Retinal pigment epithelial cell (primary cell): ENCODE data around the gene GDF7.
"Not testable (repeated sequence)": the region's sequence is repeated elsewhere in the genome, so short reads cannot be mapped to it uniquely, and the experiment has no call there.

Experiments
- DNase-seq: peaks from one replicate; pipeline ENCODE4 v3.0.0-alpha.2; 2010; ENCODE audit warnings: low read depth
- H3K4me3 ChIP-seq: 2 replicates; pipeline ENCODE4 v1.5.1; 2011; ENCODE audit warnings: mild to moderate bottlenecking, low read length, control low read depth, moderate library complexity
- TF ChIP-seq, protein P1 (sequence below): conservative IDR thresholded peaks from 2 replicates; pipeline ENCODE4 v1.5.1; 2011; ENCODE audit warnings: low read depth, low read length, control low read depth, inconsistent platforms

GDF7 gene

GRCh38 chr2:20706786-20707185 lies 39.8 kb downstream of the GDF7 start:
- no peak for DNase-seq
- TF ChIP-seq, protein P1, sequence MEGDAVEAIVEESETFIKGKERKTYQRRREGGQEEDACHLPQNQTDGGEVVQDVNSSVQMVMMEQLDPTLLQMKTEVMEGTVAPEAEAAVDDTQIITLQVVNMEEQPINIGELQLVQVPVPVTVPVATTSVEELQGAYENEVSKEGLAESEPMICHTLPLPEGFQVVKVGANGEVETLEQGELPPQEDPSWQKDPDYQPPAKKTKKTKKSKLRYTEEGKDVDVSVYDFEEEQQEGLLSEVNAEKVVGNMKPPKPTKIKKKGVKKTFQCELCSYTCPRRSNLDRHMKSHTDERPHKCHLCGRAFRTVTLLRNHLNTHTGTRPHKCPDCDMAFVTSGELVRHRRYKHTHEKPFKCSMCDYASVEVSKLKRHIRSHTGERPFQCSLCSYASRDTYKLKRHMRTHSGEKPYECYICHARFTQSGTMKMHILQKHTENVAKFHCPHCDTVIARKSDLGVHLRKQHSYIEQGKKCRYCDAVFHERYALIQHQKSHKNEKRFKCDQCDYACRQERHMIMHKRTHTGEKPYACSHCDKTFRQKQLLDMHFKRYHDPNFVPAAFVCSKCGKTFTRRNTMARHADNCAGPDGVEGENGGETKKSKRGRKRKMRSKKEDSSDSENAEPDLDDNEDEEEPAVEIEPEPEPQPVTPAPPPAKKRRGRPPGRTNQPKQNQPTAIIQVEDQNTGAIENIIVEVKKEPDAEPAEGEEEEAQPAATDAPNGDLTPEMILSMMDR, result no peak

GRCh38 chr2:20707601-20708000 lies 40.7 kb downstream of the GDF7 start:
- TF ChIP-seq, protein P1, result no peak
- H3K4me3 ChIP-seq, result no peak overlapping the region
- DNase-seq, result no peak

More at GRCh38 chr2:20706786-20707185, 39.8 kb downstream of the GDF7 start:
- H3K4me3 ChIP-seq, result no peak overlapping the region

GRCh38 chr2:20711641-20712040 lies 44.7 kb downstream of the GDF7 start:
- not testable (repeated sequence) for DNase-seq, H3K4me3 ChIP-seq

- not testable (repeated sequence) for H3K4me3 ChIP-seq, DNase-seq
Measured at GRCh38 chr2:20713585-20713984, 46.6 kb downstream of the GDF7 start.

DNA sequence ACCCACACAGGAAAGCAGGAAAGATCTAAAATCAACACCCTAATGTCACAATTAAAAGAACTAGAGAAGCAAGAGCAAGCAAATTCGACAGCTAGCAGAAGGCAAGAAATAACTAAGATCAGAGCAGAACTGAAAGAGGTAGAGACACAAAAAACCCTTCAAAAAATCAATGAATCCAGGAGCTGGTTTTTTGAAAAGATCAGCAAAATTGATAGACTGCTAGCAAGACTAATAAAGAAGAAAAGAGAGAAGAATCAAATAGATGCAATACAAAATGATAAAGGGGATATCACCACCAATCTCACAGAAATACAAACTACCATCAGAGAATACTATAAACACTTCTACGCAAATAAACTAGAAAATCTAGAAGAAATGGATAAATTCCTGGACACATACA lies 47.5 kb downstream of the GDF7 start:
- not testable (repeated sequence) for H3K4me3 ChIP-seq, DNase-seq

DNA sequence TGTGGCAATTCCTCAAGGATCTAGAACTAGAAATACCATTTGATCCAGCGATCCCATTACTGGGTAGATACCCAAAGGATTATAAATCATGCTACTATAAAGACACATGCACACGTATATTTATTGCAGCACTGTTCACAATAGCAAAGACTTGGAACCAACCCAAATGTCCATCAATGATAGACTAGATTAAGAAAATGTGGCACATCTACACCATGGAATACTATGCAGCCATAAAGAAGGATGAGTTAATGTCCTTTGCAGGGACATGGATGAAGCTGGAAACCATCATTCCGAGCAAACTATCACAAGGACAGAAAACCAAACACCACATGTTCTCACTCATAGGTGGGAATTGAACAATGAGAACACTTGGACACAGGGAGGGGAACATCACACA lies 49.2 kb downstream of the GDF7 start:
- not testable (repeated sequence) for DNase-seq, H3K4me3 ChIP-seq

DNA sequence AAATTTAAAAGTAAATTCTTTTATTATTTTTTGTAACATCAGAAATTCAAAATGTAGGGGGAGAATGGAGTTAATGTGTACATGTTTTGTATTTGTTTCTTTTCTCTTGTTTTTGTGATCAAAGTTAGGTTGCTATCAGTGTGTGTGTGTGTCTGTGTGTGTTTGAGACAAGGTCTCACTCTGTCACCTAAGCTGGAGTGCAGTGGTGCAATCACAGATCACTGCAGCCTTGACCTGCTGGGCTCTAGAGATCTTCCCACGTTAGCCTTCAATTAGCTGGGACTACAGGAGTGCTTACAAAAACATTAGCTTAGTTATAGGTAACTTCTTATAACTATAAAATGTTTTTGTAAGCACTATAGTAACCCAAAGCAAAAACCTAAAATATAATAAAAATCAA lies 50.7 kb downstream of the GDF7 start:
- TF ChIP-seq, protein P1, result no peak
- DNase-seq, result no peak
- H3K4me3 ChIP-seq, result no peak overlapping the region

GRCh38 chr2:20722592-20723240 lies 55.8 kb downstream of the GDF7 start:
- TF ChIP-seq, protein P1, result no peak
- no peak for DNase-seq
- H3K4me3 ChIP-seq, result no peak overlapping the region

DNA sequence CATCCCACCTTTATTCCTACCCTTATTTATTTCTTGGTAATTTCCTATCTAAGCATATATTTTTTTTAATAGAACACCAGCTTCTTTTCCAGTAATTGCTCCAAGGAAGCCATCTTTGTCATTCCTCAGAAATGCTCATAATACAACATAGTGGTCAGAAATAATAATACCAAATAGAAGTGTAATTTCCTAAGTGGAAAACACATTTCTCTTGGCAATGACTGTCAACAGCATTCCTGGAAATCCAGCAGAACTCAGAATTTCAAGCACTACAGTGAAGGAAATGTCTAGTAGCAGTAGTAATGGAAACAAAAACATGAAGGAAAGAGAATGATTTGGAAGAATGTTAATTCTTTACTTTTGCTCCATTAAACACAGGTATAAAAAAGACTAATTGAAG lies 56.6 kb downstream of the GDF7 start:
- no peak for DNase-seq
- TF ChIP-seq, protein P1, result no peak
- no peak overlapping the region for H3K4me3 ChIP-seq
